HepG2 (cell line): Measurements from ENCODE around the gene FXYD4. TPM values are rescaled to one million over a fixed set of nuclear protein-coding genes. Genes with fewer than 3 reads are reported as not detected.
A peak's percentile ranks its signal among the peaks of the same experiment; 100 is the strongest.

ENCODE experiments used
- ARNT ChIP-seq: fragments of 450-650 bp; IDR thresholded peaks from 2 replicates; pipeline ENCODE4 v1.6.1; 2017
- KAT7 ChIP-seq: IDR thresholded peaks from 2 replicates; pipeline ENCODE4 v1.6.1; 2018; ENCODE audit warnings: borderline replicate concordance, missing compliant biosample characterization
- NBN ChIP-seq: fragments of 450-650 bp; conservative IDR thresholded peaks from 2 replicates; pipeline ENCODE4 v1.6.1; 2017
- NKX3-1 ChIP-seq: sonication (generic); formaldehyde crosslinking; IDR thresholded peaks from 2 replicates; pipeline ENCODE4 v1.5.0; 2020; ENCODE audit warnings: missing genetic modification reagents
- PRMT3 ChIP-seq: sonication (generic); formaldehyde crosslinking; IDR thresholded peaks from 2 replicates; pipeline ENCODE4 v1.8.1; 2022; ENCODE audit warnings: low read depth, mild to moderate bottlenecking, moderate library complexity, missing genetic modification reagents, borderline replicate concordance
- SP140L ChIP-seq: sonication (generic); formaldehyde crosslinking; IDR thresholded peaks from 2 replicates; pipeline ENCODE4 v1.4.0; 2020; ENCODE audit warnings: missing genetic modification reagents, borderline replicate concordance
- TBL1XR1 ChIP-seq: fragments of 150-350 bp; IDR thresholded peaks from 2 replicates; pipeline ENCODE4 v1.6.1; 2014; ENCODE audit warnings: borderline replicate concordance, low read length; ENCODE audit not compliant: partially characterized antibody
- TSC22D2 ChIP-seq: sonication (generic); formaldehyde crosslinking; IDR thresholded peaks from 2 replicates; pipeline ENCODE4 v1.5.1; 2020; ENCODE audit warnings: missing genetic modification reagents, mild to moderate bottlenecking, borderline replicate concordance
- ZBTB14 ChIP-seq: sonication (generic); formaldehyde crosslinking; IDR thresholded peaks from 2 replicates; pipeline ENCODE4 v1.4.0; 2020; ENCODE audit warnings: missing genetic modification reagents
- ZBTB20 ChIP-seq: sonication (generic); formaldehyde crosslinking; IDR thresholded peaks from 2 replicates; pipeline ENCODE4 v1.8.1; 2023; ENCODE audit warnings: missing genetic modification reagents, low read depth, mild to moderate bottlenecking, borderline replicate concordance
- ZBTB7A ChIP-seq: sonication (generic); formaldehyde crosslinking; IDR thresholded peaks from 2 replicates; pipeline ENCODE4 v1.8.0; 2022; ENCODE audit warnings: mild to moderate bottlenecking, missing genetic modification reagents
- ZFP41 ChIP-seq: sonication (generic); formaldehyde crosslinking; IDR thresholded peaks from 2 replicates; pipeline ENCODE4 v1.4.0; 2020; ENCODE audit warnings: mild to moderate bottlenecking, missing genetic modification reagents, borderline replicate concordance
- ZFP91 ChIP-seq: sonication (generic); formaldehyde crosslinking; IDR thresholded peaks from 2 replicates; pipeline ENCODE4 v1.9.0; 2022; ENCODE audit warnings: missing genetic modification reagents, mild to moderate bottlenecking, borderline replicate concordance
- ZGPAT ChIP-seq: IDR thresholded peaks from 2 replicates; pipeline ENCODE4 v1.6.1; 2016; ENCODE audit warnings: mild to moderate bottlenecking
- ZNF17 ChIP-seq: sonication (generic); formaldehyde crosslinking; IDR thresholded peaks from 2 replicates; pipeline ENCODE4 v1.5.0; 2020; ENCODE audit warnings: mild to moderate bottlenecking, missing genetic modification reagents
- ZNF275 ChIP-seq: sonication (generic); formaldehyde crosslinking; IDR thresholded peaks from 2 replicates; pipeline ENCODE4 v1.8.0; 2022; ENCODE audit warnings: missing genetic modification reagents, mild to moderate bottlenecking, inconsistent platforms, borderline replicate concordance
- ZNF292 ChIP-seq: sonication (generic); formaldehyde crosslinking; IDR thresholded peaks from 2 replicates; pipeline ENCODE4 v1.8.1; 2022; ENCODE audit warnings: mild to moderate bottlenecking, low read depth, missing genetic modification reagents, borderline replicate concordance
- ZNF383 ChIP-seq: sonication (generic); formaldehyde crosslinking; IDR thresholded peaks from 2 replicates; pipeline ENCODE4 v1.4.0; 2020; ENCODE audit warnings: missing genetic modification reagents, mild to moderate bottlenecking, borderline replicate concordance
- ZNF619 ChIP-seq: sonication (generic); formaldehyde crosslinking; IDR thresholded peaks from 2 replicates; pipeline ENCODE4 v1.4.0; 2020; ENCODE audit warnings: mild to moderate bottlenecking, missing genetic modification reagents
- ZNF782 ChIP-seq: sonication (generic); formaldehyde crosslinking; IDR thresholded peaks from 2 replicates; pipeline ENCODE4 v1.4.0; 2020; ENCODE audit warnings: missing genetic modification reagents, mild to moderate bottlenecking, borderline replicate concordance
- ZNF850 ChIP-seq: sonication (generic); formaldehyde crosslinking; conservative IDR thresholded peaks from 2 replicates; pipeline ENCODE4 v1.9.0; 2021; ENCODE audit warnings: mild to moderate bottlenecking, missing genetic modification reagents
- ZUFSP ChIP-seq: sonication (generic); formaldehyde crosslinking; IDR thresholded peaks from 2 replicates; pipeline ENCODE4 v1.9.0; 2021; ENCODE audit warnings: missing genetic modification reagents, mild to moderate bottlenecking, borderline replicate concordance
- polyA plus RNA-seq, 8 experiments: library from polyadenylated mRNA; depleted of rRNA in 3 of 8; stranded (reverse) in 7 of 8; unstranded in 1 of 8; fragments of >200 nt; fragmentation: Illumina TruSeq in 4 of 8; extraction: Trizol in 4 of 8; gene quantifications; 2 replicates each; pipeline versions ENCODE4 v1.2.1 to v1.2.3, GENCODE V29; 2011 to 2016; ENCODE audit warnings: low read depth in 4 of 8, missing spikeins in 1 of 8, mixed read lengths in 1 of 8; ENCODE audit not compliant: insufficient read depth in 1 of 8
- total RNA-seq, 5 experiments: library from RNA; depleted of rRNA; stranded (reverse); fragments of >200 nt; fragmentation: Illumina TruSeq; extraction: Trizol; gene quantifications; 2 replicates each; pipeline ENCODE4 v1.2.3, GENCODE V29; 2016; ENCODE audit warnings: low read depth in 1 of 5

The FXYD4 gene
- total and polyA plus RNA-seq, 2 of the 13 experiments (the other 11 are each of a cell fraction or from before 2014, with no cell fraction given): not detected

- TF ChIP-seq ZNF619 (no peak), ZBTB20 (CRISPR knock-in tag) (no peak), KAT7 (CRISPR knock-in tag) (no peak), TBL1XR1 (no peak), SP140L (CRISPR knock-in tag) (no peak), NKX3-1 (no peak), NBN (no peak), ZBTB14 (no peak), ZNF17 (CRISPR knock-in tag) (no peak), ZNF850 (no peak), ZNF275 (no peak), ZGPAT (CRISPR knock-in tag) (peak; percentile 74), ZBTB7A (CRISPR knock-in tag) (0 out of 2 replicates have a peak, but pooled peaks have one; percentile 44), ZUFSP (CRISPR knock-in tag) (no peak), ZFP91 (CRISPR knock-in tag) (peak; percentile 37; the same call in 1 of the 2 replicates), ZNF782 (CRISPR knock-in tag) (no peak), ZNF383 (CRISPR knock-in tag) (no peak), PRMT3 (no peak), TSC22D2 (CRISPR knock-in tag) (no peak), ZFP41 (no peak), ARNT (no peak), ZNF292 (CRISPR knock-in tag) (no peak)
These were observed 46.7 kb downstream of the FXYD4 start (continued) for GRCh38 chr10:43417950-43418768.
